Fibroblast of skin of left biceps (primary cell): ENCODE data around the gene HTR3B.
A peak's percentile ranks its signal among the peaks of the same experiment; 100 is the strongest.
"Not testable (repeated sequence)": the region's sequence is repeated elsewhere in the genome, so short reads cannot be mapped to it uniquely, and the experiment has no call there.

ENCODE experiments used
- DNase-seq, 2 experiments: peaks; one replicate each; pipeline ENCODE4 v3.0.0-alpha.2; 2013; ENCODE audit warnings: low read depth in 2 of 2

Gene HTR3B

GRCh38 chr11:113884361-113884836 is 20.2 kb upstream of the HTR3B start:
- peak; percentile 14 to 24 for DNase-seq

- no peak for DNase-seq
Observed at GRCh38 chr11:113885897-113886296, 18.7 kb upstream of the HTR3B start.

- no peak for DNase-seq
Observed at GRCh38 chr11:113888848-113889247, 15.7 kb upstream of the HTR3B start.

- no peak for DNase-seq
Observed at GRCh38 chr11:113894421-113894996, 10.1 kb upstream of the HTR3B start.

- no peak for DNase-seq
Observed at GRCh38 chr11:113895367-113896155, 9.0 kb upstream of the HTR3B start.

GRCh38 chr11:113896156-113896879 is 8.3 kb upstream of the HTR3B start:
- DNase-seq: no peak

- no peak for DNase-seq
Observed at GRCh38 chr11:113901141-113901540, 3.5 kb upstream of the HTR3B start.

GRCh38 chr11:113906038-113906437 is 1.4 kb downstream of the HTR3B start:
- DNase-seq: no peak

GRCh38 chr11:113906516-113906915 is 1.9 kb downstream of the HTR3B start:
- DNase-seq: no peak

GRCh38 chr11:113907152-113907551 is 2.6 kb downstream of the HTR3B start:
- DNase-seq: no peak

- DNase-seq: no peak
Observed at GRCh38 chr11:113907681-113908080, 3.1 kb downstream of the HTR3B start.

- DNase-seq: no peak
Observed at GRCh38 chr11:113908098-113908497, 3.5 kb downstream of the HTR3B start.

- DNase-seq: not testable (repeated sequence)
Observed at GRCh38 chr11:113911491-113911890, 6.9 kb downstream of the HTR3B start.

GRCh38 chr11:113923572-113923971 is 19.0 kb downstream of the HTR3B start:
- DNase-seq: no peak

- no peak for DNase-seq
Observed at GRCh38 chr11:113926273-113927197, 21.9 kb downstream of the HTR3B start.

GRCh38 chr11:113928311-113928710 is 23.7 kb downstream of the HTR3B start:
- no peak for DNase-seq

- no peak for DNase-seq
Observed at GRCh38 chr11:113932788-113933187, 28.2 kb downstream of the HTR3B start.

- DNase-seq: not testable (repeated sequence)
Observed at GRCh38 chr11:113934193-113934592, 29.6 kb downstream of the HTR3B start.

GRCh38 chr11:113934761-113935160 is 30.2 kb downstream of the HTR3B start:
- no peak for DNase-seq

- no peak for DNase-seq
Observed at GRCh38 chr11:113935858-113936257, 31.3 kb downstream of the HTR3B start.

GRCh38 chr11:113937918-113938317 is 33.3 kb downstream of the HTR3B start:
- DNase-seq: no peak

- DNase-seq: no peak
Observed at GRCh38 chr11:113942256-113942655, 37.7 kb downstream of the HTR3B start.
